ENCODE results near the gene FOXP1.

DNA sequence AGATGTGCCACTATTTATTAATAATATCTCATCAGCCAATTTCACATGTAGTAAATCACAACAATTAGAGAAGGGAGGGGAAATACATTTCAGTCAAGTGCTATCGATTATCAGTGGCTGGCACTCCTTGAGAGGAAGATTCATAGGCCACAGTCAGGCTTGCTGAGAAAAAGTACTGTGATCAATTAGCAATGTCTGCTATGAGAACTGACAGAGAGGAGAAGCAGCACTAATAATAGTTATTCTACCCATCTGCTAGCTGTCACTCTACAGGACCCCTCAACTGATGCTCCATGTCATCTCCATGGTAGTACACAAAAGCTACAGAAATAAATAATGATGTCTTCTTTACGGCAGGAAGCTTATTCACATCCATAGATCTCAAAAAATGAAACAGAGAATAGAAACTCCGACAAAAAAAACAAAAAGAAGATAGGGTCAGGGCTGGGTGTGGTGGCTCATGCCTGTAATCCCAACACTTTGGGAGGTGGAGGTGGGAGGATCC lies 351.3 kb downstream of the FOXP1 start:
- TF ChIP-seq ZNF384 (IDR thresholded peaks at IDR 0.05) = no peak
- no peak for TF ChIP-seq FOXM1 (IDR thresholded peaks at IDR 0.05; ENCODE audit: borderline replicate concordance)
- TF ChIP-seq CTBP1 (IDR thresholded peaks at IDR 0.05; ENCODE audit: borderline replicate concordance) = no peak
- no peak for TF ChIP-seq FOXK2 (IDR thresholded peaks at IDR 0.05)
- TF ChIP-seq FOXA1 (IDR thresholded peaks at IDR 0.05) = no peak
- TF ChIP-seq ARNT (IDR thresholded peaks at IDR 0.05) = no peak
- TF ChIP-seq BHLHE40 (IDR thresholded peaks at IDR 0.05; ENCODE audit: borderline replicate concordance) = no peak
- no peak for TF ChIP-seq TARDBP (IDR thresholded peaks at IDR 0.05)

All from HEK293T (cell line).